ENCODE results near the gene PRKG1.

DNA sequence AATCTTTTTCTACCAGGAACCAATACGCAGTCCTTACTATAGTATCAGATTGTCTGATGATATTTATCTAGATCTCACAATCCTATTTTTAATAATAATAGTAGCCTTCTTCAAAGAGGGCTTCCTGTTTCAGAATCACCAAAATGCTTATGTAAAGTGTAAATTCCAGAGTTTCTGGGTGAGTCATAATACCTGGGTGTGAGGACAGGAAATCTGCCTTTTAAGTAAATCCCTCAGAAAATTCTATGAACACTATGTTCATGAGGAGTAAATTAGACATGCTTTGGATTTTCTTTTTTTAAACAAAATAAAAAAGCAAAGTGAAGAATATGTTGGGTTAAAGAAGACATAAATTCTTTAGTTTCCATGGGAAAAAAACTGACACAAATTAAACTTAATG, 1260.3 kb downstream of the PRKG1 start:
- TF ChIP-seq, protein P1, sequence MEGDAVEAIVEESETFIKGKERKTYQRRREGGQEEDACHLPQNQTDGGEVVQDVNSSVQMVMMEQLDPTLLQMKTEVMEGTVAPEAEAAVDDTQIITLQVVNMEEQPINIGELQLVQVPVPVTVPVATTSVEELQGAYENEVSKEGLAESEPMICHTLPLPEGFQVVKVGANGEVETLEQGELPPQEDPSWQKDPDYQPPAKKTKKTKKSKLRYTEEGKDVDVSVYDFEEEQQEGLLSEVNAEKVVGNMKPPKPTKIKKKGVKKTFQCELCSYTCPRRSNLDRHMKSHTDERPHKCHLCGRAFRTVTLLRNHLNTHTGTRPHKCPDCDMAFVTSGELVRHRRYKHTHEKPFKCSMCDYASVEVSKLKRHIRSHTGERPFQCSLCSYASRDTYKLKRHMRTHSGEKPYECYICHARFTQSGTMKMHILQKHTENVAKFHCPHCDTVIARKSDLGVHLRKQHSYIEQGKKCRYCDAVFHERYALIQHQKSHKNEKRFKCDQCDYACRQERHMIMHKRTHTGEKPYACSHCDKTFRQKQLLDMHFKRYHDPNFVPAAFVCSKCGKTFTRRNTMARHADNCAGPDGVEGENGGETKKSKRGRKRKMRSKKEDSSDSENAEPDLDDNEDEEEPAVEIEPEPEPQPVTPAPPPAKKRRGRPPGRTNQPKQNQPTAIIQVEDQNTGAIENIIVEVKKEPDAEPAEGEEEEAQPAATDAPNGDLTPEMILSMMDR (IDR thresholded peaks at IDR 0.05) = no peak
- TF ChIP-seq POLR2AphosphoS5 (IDR thresholded peaks at IDR 0.05) = no peak
- TF ChIP-seq EP300 (IDR thresholded peaks at IDR 0.05) = no peak
- TF ChIP-seq POLR2A (IDR thresholded peaks at IDR 0.05; ENCODE audit: low read depth) = no peak

All from esophagus muscularis mucosa (tissue), 4 donors.